Activated B cell treated with CpG ODN at 0.5 μM for 24 hours (primary cell): Measurements from ENCODE around the gene ITGA2B. TPM values are rescaled to one million over a fixed set of nuclear protein-coding genes. Genes with fewer than 3 reads are reported as not detected.
"Not testable (repeated sequence)": the region's sequence is repeated elsewhere in the genome, so short reads cannot be mapped to it uniquely, and the experiment has no call there.

Experiments used
- ATAC-seq: fragments of 200-7000 bp; cut with Tn5 transposase; one replicate; pipeline ENCODE4 v1.10.0; 2021; ENCODE audit warnings: low read depth, mild to moderate bottlenecking, moderate library complexity
- CTCF ChIA-PET: fragments of 350-600 bp; sonication (Branson Sonifier 250); formaldehyde crosslinking; loops from one replicate; lab custom pipeline; 2021; ENCODE audit warnings: antibody characterized with exemption; lab: Charles Lee
- POLR2A ChIA-PET: fragments of 350-600 bp; sonication (Branson Sonifier 250); formaldehyde crosslinking; loops from one replicate; lab custom pipeline; 2021; ENCODE audit warnings: antibody characterized with exemption; lab: Charles Lee
- DNase-seq: peaks from one replicate; pipeline ENCODE4 v3.0.0; 2022
- H3K27ac Mint-ChIP-seq: one replicate; pipeline ENCODE4 v1.8.0; 2020; ENCODE audit warnings: mixed read lengths
- H3K27me3 Mint-ChIP-seq: one replicate; pipeline ENCODE4 v1.8.0; 2021; ENCODE audit warnings: mixed read lengths
- H3K36me3 Mint-ChIP-seq: one replicate; pipeline ENCODE4 v1.8.0; 2021; ENCODE audit warnings: low read depth, mixed read lengths
- H3K4me1 Mint-ChIP-seq: one replicate; pipeline ENCODE4 v1.8.0; 2021; ENCODE audit warnings: mixed read lengths
- H3K4me3 Mint-ChIP-seq: one replicate; pipeline ENCODE4 v1.8.0; 2020; ENCODE audit warnings: mild to moderate bottlenecking, mixed read lengths
- H3K9me3 Mint-ChIP-seq: one replicate; pipeline ENCODE4 v1.8.0; 2020; ENCODE audit warnings: mixed read lengths
- intact Hi-C: fragments of 100-400 bp; cut with micrococcal nuclease; formaldehyde crosslinking; loops from one replicate; pipeline ENCODE4 v1.15.1; 2024
- total RNA-seq: library from RNA; stranded (reverse); gene quantifications from 2 replicates; pipeline ENCODE4 v1.2.3, GENCODE V29; 2022
- TF ChIP-seq, protein P1 (sequence below): fragments of 200-600 bp; IDR thresholded peaks from one replicate; pipeline ENCODE4 v1.8.0; 2022; ENCODE audit warnings: antibody characterized with exemption, mild to moderate bottlenecking

Gene ITGA2B
- total RNA-seq, 1 donor from 2014 or later = not detected

DNA sequence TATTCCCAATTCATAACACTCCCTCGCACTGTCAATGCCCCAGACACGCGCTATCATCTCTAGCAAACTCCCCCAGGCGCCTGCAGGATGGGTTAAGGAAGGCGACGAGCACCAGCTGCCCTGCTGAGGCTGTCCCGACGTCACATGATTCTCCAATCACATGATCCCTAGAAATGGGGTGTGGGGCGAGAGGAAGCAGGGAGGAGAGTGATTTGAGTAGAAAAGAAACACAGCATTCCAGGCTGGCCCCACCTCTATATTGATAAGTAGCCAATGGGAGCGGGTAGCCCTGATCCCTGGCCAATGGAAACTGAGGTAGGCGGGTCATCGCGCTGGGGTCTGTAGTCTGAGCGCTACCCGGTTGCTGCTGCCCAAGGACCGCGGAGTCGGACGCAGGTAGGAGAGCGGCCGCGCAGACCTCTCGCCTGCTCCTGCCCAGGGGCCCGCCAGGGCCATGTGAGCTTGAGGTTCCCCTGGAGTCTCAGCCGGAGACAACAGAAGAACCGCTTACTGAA is 44.5 kb downstream of the ITGA2B start, which contains the start of gene GRN:
GRN (plus strand) TSS at position 364 of the 515 bp plus-strand sequence. CDS start 3,863 bp downstream, outside the sequence.
- DNase-seq (peak; percentile 76), ATAC-seq (peak; percentile 70)
- ChIA-PET POLR2A (interaction anchor here (0.6 to 8.7 kb wide), 19 partner anchors 9 to 1135 kb away, joined by 3 to 241 read pairs (median 6); partner anchors contain the start of genes ATXN7L3, GPATCH8, HROB and SLC25A39), CTCF (interaction anchor here (0.8 to 2.2 kb wide), 19 partner anchors 9 to 401 kb away, joined by 3 to 38 read pairs (median 5); partner anchors contain the start of genes FAM171A2 and HDAC5)
- Mint-ChIP-seq H3K36me3 (peaks cover 21% of the 10 kb centered on the region), H3K4me3 (peak within 1 kb of the TSS; percentile 97), H3K27ac (peak within 1 kb of the TSS; percentile 89), H3K9me3 (no peaks in the 10 kb centered on the region), H3K4me1 (peaks cover 58% of the 10 kb centered on the region), H3K27me3 (no peaks in the 10 kb centered on the region)
- TF ChIP-seq, protein P1, sequence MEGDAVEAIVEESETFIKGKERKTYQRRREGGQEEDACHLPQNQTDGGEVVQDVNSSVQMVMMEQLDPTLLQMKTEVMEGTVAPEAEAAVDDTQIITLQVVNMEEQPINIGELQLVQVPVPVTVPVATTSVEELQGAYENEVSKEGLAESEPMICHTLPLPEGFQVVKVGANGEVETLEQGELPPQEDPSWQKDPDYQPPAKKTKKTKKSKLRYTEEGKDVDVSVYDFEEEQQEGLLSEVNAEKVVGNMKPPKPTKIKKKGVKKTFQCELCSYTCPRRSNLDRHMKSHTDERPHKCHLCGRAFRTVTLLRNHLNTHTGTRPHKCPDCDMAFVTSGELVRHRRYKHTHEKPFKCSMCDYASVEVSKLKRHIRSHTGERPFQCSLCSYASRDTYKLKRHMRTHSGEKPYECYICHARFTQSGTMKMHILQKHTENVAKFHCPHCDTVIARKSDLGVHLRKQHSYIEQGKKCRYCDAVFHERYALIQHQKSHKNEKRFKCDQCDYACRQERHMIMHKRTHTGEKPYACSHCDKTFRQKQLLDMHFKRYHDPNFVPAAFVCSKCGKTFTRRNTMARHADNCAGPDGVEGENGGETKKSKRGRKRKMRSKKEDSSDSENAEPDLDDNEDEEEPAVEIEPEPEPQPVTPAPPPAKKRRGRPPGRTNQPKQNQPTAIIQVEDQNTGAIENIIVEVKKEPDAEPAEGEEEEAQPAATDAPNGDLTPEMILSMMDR = no peak
- intact Hi-C loops = loop anchor here (1.0 to 10.0 kb wide), 10 partner anchors 9 to 970 kb away; partner anchors contain the start of genes G6PC3, HDAC5, HROB and MAP3K14

DNA sequence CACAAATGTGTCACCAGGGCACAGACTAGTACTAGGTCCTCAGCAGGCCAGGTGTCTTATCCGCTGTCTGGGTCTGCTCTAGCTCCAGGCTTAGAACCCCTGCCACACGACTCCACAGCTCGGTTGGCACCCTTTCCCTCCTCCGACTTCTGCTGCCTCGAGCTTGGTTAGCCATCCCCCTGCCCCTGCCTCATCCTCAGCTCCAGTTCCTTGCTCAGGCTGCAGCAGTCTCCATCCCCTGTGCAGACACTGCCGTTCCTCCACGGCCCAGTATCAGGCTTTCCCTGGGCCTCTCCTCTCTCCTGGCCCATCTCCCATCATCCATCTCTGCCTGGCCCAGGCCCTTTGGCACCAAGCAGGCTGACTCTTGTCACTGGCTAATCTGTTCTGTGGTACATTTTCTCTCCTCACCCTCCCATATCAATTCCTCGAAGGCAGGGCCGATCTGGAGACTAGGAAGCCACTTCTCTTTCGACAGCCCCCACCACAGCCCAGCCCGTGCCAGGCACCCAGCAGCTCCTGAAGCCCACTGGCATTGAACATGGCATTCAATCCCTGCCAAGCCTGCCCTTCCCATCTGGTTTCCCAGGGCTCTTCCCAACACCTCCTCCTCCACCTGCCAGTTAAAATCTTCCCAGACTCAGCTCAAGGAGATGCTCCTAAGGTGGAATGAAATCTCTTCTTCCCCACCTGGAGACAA is 45.8 kb downstream of the ITGA2B start:
- no peaks in the 10 kb centered on the region for H3K27me3 Mint-ChIP-seq
- DNase-seq (no peak), ATAC-seq (no peak)
- TF ChIP-seq, protein P1 = no peak
- no peak overlapping the region for H3K4me3 Mint-ChIP-seq
- ChIA-PET POLR2A (interaction anchor here (3.2 to 8.7 kb wide), 3 partner anchors 12 to 144 kb away, joined by 20 to 241 read pairs (median 23); partner anchors contain the start of genes ATXN7L3 and UBTF), CTCF (interaction anchor here (0.7 to 2.2 kb wide), 3 partner anchors 11 to 133 kb away, joined by 3 to 6 read pairs (median 4); partner anchors contain the start of gene FAM171A2)
- H3K9me3 Mint-ChIP-seq = no peaks in the 10 kb centered on the region
- H3K27ac Mint-ChIP-seq = no peak overlapping the region
- intact Hi-C loops = loop anchor here (2.0 to 10.0 kb wide), 3 partner anchors 19 to 971 kb away; partner anchors contain the start of genes HROB, MAP3K14 and SLC25A39
- peaks cover 46% of the 10 kb centered on the region for H3K4me1 Mint-ChIP-seq
- peaks cover 12% of the 10 kb centered on the region for H3K36me3 Mint-ChIP-seq

- H3K27me3 Mint-ChIP-seq, H3K9me3 Mint-ChIP-seq, H3K36me3 Mint-ChIP-seq, DNase-seq, H3K4me3 Mint-ChIP-seq, H3K27ac Mint-ChIP-seq, CTCF ChIA-PET, ATAC-seq: not testable (repeated sequence)
- peaks cover 19% of the 10 kb centered on the region for H3K4me1 Mint-ChIP-seq
- intact Hi-C loops = loop anchor here (10.0 kb wide), 1 partner anchor 974 kb away; the partner anchor contains the start of gene MAP3K14
- POLR2A ChIA-PET = interaction anchor here (0.7 kb wide), 1 partner anchor 13 kb away, joined by 8 read pairs; no protein-coding TSS in a partner anchor
These were observed 48.9 kb downstream of the ITGA2B start for GRCh38 chr17:44340553-44340952.

DNA sequence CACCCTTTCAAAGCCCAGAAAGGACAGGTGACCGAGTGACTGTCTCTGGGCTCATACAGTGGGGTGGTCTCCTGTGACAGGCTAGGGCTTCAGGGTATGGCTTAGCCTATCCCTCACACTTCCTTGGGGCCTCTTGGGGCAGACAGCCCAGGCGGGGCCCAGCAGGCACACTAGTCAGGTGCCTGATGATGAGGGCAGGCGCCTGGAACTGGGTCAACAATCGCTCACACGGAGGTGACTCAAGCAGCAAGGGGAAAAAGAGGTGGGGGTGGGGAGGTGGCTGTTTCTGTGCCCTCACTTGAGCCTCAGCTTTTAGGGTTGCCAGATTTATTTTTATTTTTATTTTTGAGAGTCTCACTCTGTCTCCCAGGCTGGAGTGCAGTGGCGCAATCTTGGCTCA is 50.7 kb downstream of the ITGA2B start:
- ChIA-PET POLR2A (interaction anchor here (0.7 to 1.0 kb wide), 2 partner anchors 121 to 135 kb away, joined by 3 to 4 read pairs; no protein-coding TSS in a partner anchor), CTCF (no interaction called here)
- ATAC-seq (peak; percentile 62), DNase-seq (no peak)
- no peaks in the 10 kb centered on the region for H3K9me3 Mint-ChIP-seq
- H3K4me3 Mint-ChIP-seq = no peak overlapping the region
- H3K27ac Mint-ChIP-seq = no peak overlapping the region
- no peaks in the 10 kb centered on the region for H3K27me3 Mint-ChIP-seq
- H3K36me3 Mint-ChIP-seq = no peaks in the 10 kb centered on the region
- TF ChIP-seq, protein P1 = no peak
- H3K4me1 Mint-ChIP-seq = peaks cover 18% of the 10 kb centered on the region
- intact Hi-C loops = no loop called here

DNA sequence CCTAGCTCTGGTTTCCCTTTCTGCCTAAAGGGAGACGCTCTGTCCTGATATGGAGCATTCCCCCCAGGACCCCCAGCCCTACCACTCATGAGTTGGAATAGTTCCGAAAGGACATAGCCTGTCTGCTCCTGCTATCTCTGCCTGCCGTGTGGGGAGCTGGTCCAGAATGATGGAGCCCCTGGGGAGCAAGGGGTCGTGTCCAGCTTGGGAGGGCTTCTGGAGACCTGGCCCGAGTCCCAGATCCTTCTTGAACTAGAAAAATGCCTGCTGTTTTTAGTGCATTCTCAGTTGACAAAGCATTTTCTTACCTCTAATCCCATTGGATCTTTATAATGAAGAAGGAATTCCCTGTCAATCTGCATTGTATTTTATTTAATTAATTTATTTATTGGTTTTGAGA is 53.5 kb downstream of the ITGA2B start:
- Mint-ChIP-seq H3K9me3 (no peaks in the 10 kb centered on the region), H3K27me3 (no peaks in the 10 kb centered on the region), H3K27ac (no peak overlapping the region), H3K36me3 (no peaks in the 10 kb centered on the region), H3K4me3 (no peak overlapping the region), H3K4me1 (peaks cover 27% of the 10 kb centered on the region)
- POLR2A ChIA-PET = interaction anchor here (0.9 to 1.2 kb wide), 3 partner anchors 9 to 120 kb away, joined by 3 to 6 read pairs (median 4); partner anchors contain the start of gene GRN
- ATAC-seq = no peak
- DNase-seq = no peak
- TF ChIP-seq, protein P1 = no peak
- CTCF ChIA-PET = interaction anchor here (0.6 to 1.6 kb wide), 5 partner anchors 10 to 132 kb away, joined by 3 to 6 read pairs (median 3); partner anchors contain the start of gene GRN
- intact Hi-C loops = no loop called here
